HG02763 (cell line): ENCODE results near the gene RNASE7.
"Not testable (repeated sequence)": the region's sequence is repeated elsewhere in the genome, so short reads cannot be mapped to it uniquely, and the experiment has no call there.

Source experiments
- ATAC-seq: cut with Tn5 transposase; IDR thresholded peaks from one replicate; pipeline ENCODE4 v1.9.1; 2021; ENCODE audit warnings: mild to moderate bottlenecking, moderate library complexity; ENCODE audit not compliant: unreplicated experiment

Gene RNASE7

DNA sequence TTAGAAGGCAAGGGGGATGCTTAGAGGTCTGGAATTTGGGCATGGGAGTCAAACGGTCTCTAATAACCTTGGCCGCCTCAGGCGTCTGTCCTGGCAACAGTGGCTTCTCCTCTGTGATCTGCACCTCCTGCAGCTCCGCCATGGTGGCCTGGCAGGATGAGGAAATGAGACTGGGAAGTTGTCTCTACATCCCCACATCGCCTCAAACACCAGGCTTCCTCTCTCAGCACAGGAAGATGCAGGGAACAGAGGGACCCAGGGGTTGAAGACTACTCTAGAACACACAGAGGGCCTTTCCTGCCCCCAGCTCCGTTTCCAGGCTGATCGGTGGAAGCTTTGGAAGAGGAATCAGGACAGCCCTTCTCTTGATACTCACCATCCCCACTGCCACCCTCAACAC lies 19.0 kb upstream of the RNASE7 start:
- ATAC-seq: no peak

DNA sequence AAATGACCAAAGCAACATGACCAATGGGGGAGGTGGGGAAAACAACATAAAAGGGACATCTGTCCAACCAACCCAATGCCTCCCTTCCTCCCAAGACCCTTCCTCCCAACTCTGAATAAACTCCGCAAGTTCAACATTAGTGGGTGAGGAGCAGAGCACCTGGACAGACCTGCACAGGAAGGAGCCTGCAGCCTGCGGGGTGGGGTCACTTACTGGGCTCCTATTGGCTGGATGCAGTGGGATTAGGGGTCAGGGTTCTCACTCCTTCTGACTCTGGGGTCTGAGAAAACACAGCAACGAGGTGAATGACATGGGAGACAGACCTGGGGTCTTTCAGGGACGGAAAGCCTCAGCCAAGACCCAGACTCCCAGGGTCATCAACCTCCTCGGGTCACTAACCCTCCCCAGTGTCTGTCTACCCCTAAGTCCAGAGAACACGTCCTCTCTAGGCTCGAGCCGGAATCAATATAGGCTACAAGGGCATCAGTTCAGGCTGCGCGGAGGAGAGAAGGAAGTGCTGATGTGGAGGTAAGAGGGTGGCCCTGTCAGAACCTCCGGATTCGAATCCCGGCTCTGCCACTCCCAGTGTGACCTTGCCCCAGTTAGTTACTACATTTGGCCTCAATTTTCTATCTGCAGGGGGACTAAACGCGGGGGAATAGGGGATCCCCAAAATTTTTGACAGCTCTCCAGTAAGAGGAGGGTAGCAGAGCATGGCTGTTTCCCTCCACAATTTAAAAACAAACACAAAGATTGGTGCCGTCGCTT lies 18.2 kb upstream of the RNASE7 start:
- no peak for ATAC-seq

- no peak for ATAC-seq
These were observed 17.4 kb upstream of the RNASE7 start, which contains the start of gene NDRG2 for GRCh38 chr14:21024585-21025370. Gene NDRG2 (minus strand): TSS chr14:21025061. CDS start chr14:21023315, 1,746 bp downstream.

GRCh38 chr14:21025371-21026273 lies 16.5 kb upstream of the RNASE7 start:
- no peak for ATAC-seq

GRCh38 chr14:21026274-21026987 lies 15.7 kb upstream of the RNASE7 start:
- ATAC-seq: no peak

DNA sequence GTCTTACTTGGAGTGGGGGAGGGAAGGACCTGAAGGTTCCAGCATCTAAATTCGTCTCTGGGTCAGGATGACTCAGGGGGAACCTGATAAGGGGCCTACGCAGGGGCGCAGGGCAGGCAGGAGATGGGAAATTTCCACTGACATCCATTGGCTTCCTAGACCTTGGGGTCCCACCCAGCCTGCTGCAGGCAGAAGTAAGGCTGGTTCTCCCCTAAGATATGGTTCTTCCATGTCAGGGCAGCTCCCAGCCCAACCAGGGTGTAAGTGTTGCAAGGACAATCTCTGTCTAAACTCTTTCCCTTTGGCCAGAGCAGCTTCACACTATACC lies 15.2 kb upstream of the RNASE7 start:
- ATAC-seq: no peak

DNA sequence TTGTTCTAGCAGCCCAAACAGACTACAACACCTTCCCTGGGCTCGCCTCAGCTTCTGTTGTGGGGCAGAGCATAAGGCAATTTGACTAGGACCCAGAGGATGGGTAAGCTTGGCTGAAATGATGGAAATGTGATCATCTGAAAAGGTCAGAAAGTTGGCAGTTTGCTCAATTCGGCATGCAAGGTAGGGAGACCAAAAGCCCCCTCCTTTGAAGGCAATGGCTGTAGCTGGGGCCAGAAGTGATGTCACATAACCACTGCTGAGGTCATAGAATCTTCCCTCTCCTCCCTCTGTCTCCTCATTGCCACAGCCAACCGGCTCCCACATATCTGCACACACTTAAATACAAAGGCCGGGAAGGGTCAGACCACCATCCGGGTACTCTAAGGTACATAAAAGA lies 12.2 kb upstream of the RNASE7 start, which contains the start of gene TPPP2:
TSS of gene TPPP2 (plus strand) at position 301 of the 400 bp plus-strand sequence. CDS start 365 bp downstream, outside the sequence.
- no peak for ATAC-seq

- no peak for ATAC-seq
These were observed 11.6 kb upstream of the RNASE7 start for GRCh38 chr14:21030531-21030930.

DNA sequence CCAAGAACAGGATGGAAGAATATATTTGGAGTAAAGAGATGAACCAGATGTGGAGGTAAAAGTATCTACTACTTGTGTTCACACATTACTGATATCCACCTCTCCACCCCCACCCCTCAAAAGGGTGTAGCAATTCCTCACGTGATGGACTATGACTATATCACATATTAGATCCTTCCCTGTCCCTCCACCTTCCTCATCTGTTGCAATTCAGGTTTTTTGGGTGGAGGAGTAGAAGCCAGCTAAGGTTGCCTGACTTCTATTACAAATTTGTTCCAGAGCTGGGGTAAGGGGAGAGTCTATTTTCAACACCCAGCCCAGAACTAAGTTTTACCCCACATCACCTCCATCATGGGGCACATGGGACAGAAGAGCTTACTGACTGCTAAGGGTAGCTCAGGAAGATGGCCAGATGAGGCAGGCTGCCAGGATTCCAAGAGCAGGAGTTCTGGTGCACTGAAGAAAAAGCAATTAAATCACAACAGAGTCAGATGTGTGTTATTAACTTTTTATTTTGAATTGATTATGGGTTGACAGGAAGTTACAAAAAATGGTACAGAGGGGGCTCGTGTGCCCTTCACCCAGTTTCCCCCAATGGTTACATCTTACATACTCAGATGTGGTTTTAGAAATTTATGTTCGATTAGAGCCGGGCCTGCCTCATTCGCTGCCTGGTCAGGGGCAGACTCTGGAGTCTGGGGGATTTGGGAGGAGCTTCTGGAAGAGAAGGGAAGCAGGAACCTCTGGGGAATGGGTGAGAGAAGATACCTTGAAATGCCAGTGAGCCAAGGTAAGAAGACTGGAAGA lies 9.6 kb upstream of the RNASE7 start:
- ATAC-seq: no peak

DNA sequence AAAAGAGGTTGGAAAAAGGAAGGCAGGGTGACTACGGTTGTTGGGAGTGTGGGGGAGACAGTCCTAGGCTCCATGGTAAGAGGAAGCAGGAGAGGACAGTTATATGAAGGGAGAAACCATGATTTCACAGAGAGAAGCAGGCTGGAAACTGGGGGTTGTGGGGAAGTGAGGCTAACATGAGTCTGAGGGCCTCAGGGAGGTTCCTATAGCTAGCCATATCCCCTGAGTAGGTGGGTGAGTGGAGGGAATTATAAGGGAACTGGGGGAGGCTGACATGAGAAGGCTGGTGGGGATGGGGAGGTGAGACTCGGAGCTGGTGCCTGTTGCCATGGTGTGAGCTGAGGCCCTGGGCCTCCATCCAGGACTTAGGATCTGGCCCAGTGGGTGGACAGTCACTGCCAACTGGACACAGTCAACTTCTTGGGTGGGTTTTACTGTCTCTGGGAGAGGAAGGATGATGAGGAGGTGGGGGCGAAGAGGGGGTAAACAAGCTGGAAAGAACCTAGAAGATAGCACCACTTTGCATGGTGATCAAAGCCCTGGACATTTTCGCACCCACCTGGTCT lies 8.9 kb upstream of the RNASE7 start:
- ATAC-seq: no peak

DNA sequence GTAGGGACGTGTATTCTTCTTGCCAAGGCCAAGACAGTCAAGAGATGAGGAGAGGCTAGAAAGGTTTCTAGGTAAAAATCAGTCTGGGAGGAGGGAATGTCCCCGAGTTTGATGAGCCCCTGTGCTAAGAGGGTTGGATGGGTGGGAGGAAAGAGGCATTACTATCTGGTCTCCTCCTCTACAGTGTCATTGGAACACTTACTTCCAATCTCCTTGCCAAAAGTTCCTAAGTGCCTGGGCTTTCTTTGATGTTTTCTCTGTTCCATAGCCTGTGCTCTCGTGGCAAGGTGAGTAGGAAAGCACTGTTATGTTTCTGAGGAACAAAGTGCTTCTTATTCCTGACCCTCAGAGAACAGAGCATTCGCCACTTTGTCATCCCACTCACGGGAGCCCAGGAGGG lies 7.5 kb upstream of the RNASE7 start, which contains the start of gene RNASE13:
TSS of gene RNASE13 (minus strand) at position 101 of the 400 bp plus-strand sequence. CDS start 519 bp downstream, outside the sequence.
- ATAC-seq: no peak

DNA sequence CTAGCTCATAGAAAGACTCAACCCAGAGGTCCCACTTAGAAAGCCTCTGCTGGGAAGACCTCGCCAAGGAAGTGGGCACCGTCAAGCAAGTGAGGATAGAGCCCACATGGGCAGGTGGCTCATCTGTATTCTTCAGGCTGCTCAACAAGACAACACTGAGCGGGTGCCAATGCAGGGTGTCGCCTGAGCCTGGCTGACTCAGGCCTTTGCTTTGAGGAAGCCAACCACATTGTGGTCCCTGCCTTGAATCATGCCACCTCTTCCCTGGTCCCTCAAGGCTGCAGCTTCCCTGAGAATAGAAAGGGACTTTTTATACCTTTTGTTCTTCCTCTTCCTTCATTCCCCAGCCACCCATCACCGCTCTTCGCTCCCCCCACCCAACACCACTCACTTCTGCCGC lies 5.4 kb upstream of the RNASE7 start:
- ATAC-seq: no peak

GRCh38 chr14:21037156-21037555 lies 5.0 kb upstream of the RNASE7 start:
- no peak for ATAC-seq

DNA sequence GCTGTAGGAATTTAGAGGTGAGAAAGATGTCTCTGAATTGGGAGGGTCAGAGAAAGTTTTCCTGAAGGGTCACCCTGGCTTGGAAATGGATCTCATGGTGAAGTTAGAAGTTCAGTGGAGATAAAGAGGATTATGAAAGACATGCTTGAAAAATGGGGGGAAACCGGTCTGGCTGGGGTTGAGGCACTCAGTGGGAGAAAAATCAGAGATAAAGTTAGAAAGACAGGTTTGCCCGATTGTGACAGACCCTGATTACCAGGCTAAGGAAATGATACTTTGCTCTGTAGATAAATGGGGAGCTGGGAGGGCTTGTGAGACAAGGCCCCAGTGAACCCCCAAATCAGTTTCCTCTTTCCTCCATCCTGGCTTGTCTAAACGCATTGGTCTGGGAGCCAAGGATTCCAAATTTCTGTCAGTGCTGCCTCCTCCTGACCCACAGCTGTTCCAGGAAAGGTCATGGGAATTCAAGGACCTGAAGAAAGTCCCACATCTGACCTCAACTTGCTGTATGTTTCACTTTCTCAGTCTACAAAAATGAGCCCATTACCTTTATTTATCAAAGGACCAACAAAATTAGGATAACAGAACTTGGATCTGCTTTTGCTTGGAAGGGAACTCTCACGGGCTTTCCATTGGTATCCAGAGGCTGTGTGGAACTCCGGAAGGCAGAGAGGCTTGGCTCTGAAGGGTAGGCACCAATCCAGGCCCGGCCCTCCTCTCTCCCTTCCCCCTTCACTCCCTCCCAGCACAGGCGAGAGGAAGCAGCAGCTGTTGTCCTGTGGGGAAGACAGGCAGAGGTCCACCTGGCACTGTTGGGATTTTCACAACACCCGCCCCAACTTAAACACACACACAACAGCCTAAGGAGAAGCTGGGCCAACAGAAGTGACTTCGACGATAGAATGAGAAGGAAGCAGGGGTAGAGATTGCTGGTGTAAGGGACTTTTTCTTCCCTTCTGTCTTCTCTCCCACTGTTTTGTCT lies 3.4 kb upstream of the RNASE7 start:
- no peak for ATAC-seq

DNA sequence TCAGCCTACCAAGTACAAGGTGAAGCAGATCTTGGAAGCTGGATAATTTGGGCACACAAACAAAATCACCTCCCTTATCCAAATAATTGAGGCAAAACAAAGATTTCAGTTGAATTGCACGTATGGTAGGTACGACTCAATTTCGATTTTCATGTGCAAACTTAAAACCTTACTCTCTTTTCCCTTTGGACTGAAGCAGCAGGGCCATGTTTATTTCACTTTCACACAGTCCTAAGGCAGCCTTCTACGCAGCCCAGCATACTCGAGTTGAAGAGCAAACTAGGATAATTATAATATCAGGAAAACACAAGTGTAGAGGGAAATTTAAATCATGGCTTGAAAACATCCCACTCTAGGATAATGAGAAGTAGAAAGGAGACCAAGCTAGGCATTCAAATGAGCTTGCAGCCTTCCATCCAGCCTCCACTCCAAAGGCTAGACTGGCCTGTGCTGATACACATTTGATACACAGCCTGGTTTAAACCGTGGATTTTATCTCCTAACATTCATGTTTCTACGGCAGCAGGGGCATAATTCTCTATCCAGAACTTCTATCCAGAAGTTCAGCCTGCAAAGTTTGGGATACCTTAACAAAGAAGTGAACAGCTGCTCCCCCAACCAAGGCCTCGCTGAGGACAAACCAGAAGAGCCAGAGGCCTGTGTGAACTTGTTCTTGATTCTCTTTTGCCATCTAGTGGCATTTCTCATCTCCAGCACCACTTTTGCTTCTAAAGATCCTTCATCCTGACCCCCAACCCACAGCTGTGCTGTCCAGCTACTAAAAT lies 2.4 kb upstream of the RNASE7 start:
- no peak for ATAC-seq

- no peak for ATAC-seq
These were observed 1.7 kb upstream of the RNASE7 start for GRCh38 chr14:21040370-21040925.

DNA sequence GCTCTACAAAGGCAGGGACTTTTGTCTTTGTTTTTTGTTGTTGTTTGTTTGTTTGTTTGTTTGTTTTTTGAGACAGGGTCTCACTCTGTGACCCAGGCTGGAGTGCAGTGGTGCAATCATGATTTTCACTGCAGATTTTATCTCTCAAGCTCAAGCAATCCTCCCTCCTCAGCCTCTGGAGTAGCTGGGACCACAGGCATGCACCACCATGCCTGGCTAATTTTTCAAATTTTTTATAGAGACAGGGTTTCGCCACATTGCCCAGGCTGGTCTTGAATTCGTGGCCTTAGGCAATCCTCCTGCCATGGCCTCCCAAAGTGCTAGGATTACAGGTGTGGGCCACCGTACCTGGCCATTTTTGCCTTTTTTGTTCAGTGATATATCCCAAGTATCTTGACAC lies 1.2 kb upstream of the RNASE7 start:
- not testable (repeated sequence) for ATAC-seq
